Measurements from ENCODE around the gene RCAN2.

RCAN2 gene

DNA sequence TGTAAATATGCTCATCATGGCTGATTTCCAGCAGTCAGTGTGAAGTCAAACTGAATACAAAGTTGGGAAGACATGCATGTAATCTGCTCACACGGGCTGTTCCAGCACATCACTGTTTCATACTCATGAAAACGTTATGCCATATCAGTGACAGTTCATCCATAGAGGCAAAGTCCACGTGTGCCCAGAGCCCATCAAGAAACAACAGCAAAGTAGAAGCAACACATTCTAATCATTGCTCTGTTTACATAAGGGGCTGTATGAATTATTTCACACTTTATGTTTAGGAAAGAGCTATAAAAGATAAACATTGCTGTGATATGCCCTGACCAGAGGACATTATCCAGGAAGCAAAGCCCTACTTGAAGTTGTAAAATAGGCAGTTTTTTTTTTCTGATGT, 163.5 kb downstream of the RCAN2 start:
- Mint-ChIP-seq H3K4me1 (peaks cover 2% of the 10 kb centered on the region), H3K4me3 (no peak overlapping the region), H3K9me3 (no peaks in the 10 kb centered on the region), H3K27me3 (peaks cover 15% of the 10 kb centered on the region), H3K36me3 (ENCODE audit: low read depth) (no peaks in the 10 kb centered on the region), H3K27ac (no peak overlapping the region)
- DNase-seq (no peak), ATAC-seq (no peak)

DNA sequence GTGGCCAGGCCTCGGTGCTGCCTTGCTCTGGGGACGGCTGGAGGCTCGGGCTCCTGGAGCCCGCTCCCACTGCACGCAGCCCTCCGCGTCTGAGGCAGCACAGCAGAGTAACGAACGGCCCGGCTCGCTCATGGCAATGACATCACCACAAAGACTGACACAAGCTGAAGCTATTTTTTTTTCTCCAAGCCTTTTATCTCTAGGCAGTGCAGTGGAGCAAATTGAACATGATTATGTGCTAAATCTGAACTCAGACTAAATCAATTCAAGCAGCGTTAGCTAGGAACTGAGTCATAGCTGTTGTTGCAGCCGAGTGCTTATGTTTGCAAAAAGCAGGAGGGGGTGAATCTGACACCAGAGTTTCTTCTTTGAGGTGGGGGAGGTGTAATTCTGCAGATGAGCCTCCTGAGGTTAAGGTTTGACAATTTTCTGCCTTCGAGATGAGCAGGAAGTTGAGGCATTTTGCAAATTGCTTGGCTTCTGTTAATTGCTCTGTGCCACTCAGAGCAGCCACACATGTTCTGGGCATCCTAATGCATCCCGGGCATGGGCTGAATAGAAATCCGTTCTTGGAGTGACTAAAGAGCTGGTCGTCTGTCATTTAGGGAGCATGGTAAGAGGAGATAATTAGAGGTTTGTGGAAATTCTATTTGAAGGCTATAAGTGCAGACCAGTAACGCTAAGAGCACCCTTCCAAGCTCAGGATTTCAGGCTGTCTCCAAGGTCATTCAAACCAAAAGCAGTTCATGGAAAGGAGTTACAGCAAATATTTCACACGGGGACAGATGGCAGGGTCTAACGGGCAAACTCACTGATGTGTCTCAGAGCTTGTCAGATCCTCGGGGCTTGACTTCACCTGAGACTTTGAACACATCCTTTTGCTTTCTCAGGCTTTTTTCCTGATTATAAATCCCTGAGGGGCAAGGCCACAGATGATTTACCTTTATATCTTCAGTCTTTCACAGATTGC, 165.4 kb downstream of the RCAN2 start:
- ATAC-seq (no peak), DNase-seq (no peak)
- no peak overlapping the region for H3K27ac Mint-ChIP-seq
- H3K9me3 Mint-ChIP-seq, result no peaks in the 10 kb centered on the region
- peaks cover 2% of the 10 kb centered on the region for H3K4me1 Mint-ChIP-seq
- H3K36me3 Mint-ChIP-seq (ENCODE audit: low read depth), result no peaks in the 10 kb centered on the region
- H3K27me3 Mint-ChIP-seq, result peaks cover 14% of the 10 kb centered on the region
- no peak overlapping the region for H3K4me3 Mint-ChIP-seq

DNA sequence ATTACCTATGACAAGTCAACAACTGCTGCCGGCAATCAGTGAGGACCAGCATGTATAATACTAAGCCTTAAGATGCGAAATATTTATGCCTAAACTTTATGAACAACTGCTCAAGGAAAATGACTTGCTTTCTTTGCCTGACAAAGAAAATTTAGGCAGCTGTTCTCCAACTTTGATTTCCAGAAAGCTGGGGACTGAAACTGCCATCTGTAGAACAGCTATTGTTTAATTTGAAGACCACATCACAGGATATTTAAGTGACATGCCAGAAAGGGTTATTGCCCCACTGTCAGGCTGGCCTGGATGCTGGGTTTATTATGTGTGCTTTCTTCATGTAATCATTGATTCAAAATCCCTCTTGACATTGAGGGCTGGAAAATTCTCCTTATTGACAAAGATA, 166.5 kb downstream of the RCAN2 start:
- Mint-ChIP-seq H3K9me3 (no peaks in the 10 kb centered on the region), H3K27ac (no peak overlapping the region), H3K27me3 (peaks cover 13% of the 10 kb centered on the region), H3K4me1 (peaks cover 2% of the 10 kb centered on the region), H3K36me3 (ENCODE audit: low read depth) (no peaks in the 10 kb centered on the region), H3K4me3 (no peak overlapping the region)
- ATAC-seq (no peak), DNase-seq (no peak)

DNA sequence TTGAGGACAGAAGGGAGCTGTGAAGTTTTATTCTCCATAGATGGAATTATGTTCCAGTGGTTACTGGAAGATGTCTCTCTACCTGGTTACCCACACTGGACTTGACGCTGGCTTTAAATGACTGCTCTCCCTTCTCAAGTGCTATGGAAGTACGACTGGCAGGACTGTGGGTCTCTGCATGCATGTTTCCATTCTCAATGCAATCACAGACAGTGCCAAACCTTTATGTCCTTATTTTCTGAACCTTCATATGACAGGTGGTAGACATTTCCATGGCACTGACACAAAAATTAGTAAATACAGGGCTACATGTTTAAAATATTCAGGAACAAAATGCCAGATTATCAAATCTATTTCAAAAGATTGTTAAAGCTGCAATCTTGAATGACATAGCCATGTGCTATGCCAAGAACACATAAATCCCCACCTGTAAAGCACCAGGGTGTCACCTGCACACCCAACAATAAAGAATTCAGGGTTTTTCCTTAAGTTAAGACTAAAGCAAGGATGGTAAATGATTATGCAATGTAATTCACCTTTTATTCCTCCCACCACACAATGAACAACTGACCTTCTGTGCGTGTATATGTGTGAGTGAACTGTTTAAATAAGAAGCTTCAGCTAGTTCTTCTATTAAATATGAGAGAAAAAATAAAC, 167.2 kb downstream of the RCAN2 start:
- Mint-ChIP-seq H3K4me1 (peaks cover 2% of the 10 kb centered on the region), H3K27ac (no peak overlapping the region), H3K9me3 (no peaks in the 10 kb centered on the region), H3K4me3 (no peak overlapping the region), H3K36me3 (ENCODE audit: low read depth) (no peaks in the 10 kb centered on the region), H3K27me3 (peaks cover 13% of the 10 kb centered on the region)
- DNase-seq, result no peak
- ATAC-seq, result no peak

DNA sequence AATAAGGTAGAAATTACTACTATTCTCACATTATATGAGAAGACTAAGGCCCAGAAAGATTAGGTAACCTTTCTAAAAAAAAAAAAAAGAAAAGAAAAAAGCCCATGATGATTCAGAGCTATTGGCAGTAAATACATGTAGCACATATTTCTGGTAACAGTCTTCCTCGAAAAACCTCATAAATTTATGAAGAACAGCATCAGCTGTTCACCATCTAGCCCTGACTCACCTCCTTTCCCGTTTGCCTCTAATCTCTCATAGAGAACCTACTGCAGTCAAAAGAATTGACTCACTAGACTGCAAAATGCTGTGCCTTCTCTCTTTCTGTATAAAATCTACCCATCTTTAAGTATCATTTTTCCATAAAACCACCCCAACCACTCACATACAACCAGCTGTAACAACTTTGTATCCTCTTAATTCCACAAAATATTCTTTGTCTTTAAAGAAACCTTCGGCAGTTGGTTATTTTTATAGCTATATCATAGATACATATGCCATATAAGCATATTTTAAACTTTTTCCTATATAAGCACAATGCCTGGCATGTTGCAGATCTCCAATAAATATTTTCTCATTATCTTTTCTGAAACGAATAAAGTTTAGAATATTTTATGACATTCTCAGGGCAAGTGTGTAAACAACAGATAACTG, 167.8 kb downstream of the RCAN2 start:
- Mint-ChIP-seq H3K27me3 (peaks cover 13% of the 10 kb centered on the region), H3K9me3 (no peaks in the 10 kb centered on the region), H3K27ac (no peak overlapping the region), H3K4me1 (peaks cover 2% of the 10 kb centered on the region), H3K4me3 (no peak overlapping the region), H3K36me3 (ENCODE audit: low read depth) (no peaks in the 10 kb centered on the region)
- DNase-seq, result no peak
- peak; percentile 52 for ATAC-seq

DNA sequence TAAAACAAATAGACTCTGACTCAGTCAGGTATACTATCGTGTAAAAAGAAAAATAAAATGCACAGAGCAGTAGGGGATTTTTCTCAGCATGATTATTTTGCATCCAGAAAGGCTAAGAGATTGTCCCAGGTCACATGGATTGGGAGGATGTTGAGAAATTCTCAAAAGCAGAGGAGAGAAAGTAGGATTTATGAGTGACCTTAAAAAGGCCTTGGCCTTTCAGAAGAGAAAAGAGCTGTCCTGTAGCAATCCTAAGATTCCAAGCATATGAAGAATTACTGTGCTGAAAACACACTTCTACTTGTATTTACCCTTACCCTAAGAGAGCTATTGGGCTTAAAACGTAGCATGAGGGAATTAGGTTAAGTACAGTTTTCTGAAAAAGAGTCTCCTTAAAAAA, 170.7 kb downstream of the RCAN2 start:
- no peaks in the 10 kb centered on the region for H3K4me1 Mint-ChIP-seq
- no peaks in the 10 kb centered on the region for H3K36me3 Mint-ChIP-seq (ENCODE audit: low read depth)
- peaks cover 9% of the 10 kb centered on the region for H3K27me3 Mint-ChIP-seq
- DNase-seq, result no peak
- no peak overlapping the region for H3K4me3 Mint-ChIP-seq
- H3K9me3 Mint-ChIP-seq, result no peaks in the 10 kb centered on the region
- H3K27ac Mint-ChIP-seq, result no peak overlapping the region
- no peak for ATAC-seq

DNA sequence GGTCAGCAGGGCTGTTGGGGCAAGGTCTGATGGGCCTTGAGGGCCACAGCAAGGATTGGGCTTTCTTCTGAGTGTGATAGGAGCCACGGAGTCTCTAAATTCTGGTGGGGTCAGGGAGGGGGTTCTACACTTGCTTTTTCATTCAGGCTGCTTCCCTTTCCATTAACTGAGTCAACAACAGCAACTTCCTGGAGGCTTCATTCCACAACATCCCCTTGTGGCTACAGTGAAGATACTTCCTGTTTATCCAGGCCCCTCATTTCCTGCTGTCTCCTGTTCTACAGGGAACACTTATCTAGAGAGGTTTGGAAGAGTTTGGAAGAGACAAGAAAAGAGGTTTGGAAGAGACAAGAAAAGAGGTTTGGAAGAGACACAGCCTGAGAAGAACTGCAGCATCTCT, 175.7 kb downstream of the RCAN2 start:
- DNase-seq (no peak), ATAC-seq (no peak)
- no peaks in the 10 kb centered on the region for H3K36me3 Mint-ChIP-seq (ENCODE audit: low read depth)
- no peaks in the 10 kb centered on the region for H3K9me3 Mint-ChIP-seq
- peaks cover 4% of the 10 kb centered on the region for H3K27me3 Mint-ChIP-seq
- no peak overlapping the region for H3K27ac Mint-ChIP-seq
- no peak overlapping the region for H3K4me3 Mint-ChIP-seq
- H3K4me1 Mint-ChIP-seq, result no peaks in the 10 kb centered on the region

DNA sequence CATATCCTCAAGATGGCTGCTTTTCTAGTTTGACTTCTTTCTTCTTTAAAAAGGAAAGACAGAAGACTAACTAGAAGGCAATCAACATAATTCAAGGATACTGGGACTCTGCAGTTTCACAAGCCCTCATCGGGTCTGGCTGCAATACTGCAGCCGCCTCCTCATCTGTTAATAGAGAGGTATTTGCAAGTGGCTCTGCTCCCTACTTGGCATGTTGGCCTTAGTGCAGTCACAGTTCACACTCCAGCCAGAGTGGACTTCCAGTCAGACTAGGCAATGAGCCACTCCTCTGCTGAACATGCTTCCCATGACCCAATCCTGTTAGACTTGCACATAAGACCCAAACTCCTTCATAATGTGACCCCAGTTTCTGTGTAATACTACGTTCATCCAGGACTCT, 178.6 kb downstream of the RCAN2 start:
- H3K4me3 Mint-ChIP-seq, result no peak overlapping the region
- no peaks in the 10 kb centered on the region for H3K9me3 Mint-ChIP-seq
- no peak overlapping the region for H3K27ac Mint-ChIP-seq
- ATAC-seq (no peak), DNase-seq (no peak)
- no peaks in the 10 kb centered on the region for H3K36me3 Mint-ChIP-seq (ENCODE audit: low read depth)
- no peaks in the 10 kb centered on the region for H3K4me1 Mint-ChIP-seq
- H3K27me3 Mint-ChIP-seq, result peaks cover 2% of the 10 kb centered on the region

DNA sequence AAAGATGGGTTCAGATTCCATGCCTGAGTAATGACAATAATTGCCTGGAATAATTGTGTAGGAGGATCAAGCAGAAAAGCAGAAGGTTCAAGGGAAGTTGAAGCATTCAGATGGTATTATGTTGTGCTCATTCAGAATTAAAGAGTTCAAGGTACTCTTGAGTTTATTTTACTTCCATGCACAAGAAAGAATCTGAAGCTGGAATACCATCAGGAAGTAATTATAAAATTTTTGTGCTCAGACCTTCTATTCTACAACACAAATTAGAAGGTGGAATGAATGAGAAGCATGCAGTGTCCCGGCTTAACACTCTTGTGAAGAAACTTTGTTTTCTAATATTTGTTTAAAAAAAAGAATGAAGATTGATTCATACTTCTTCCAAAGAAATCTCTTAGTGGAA, 181.1 kb downstream of the RCAN2 start:
- no peaks in the 10 kb centered on the region for H3K4me1 Mint-ChIP-seq
- no peak overlapping the region for H3K4me3 Mint-ChIP-seq
- no peak for DNase-seq
- no peaks in the 10 kb centered on the region for H3K9me3 Mint-ChIP-seq
- H3K27ac Mint-ChIP-seq, result no peak overlapping the region
- ATAC-seq, result no peak
- H3K27me3 Mint-ChIP-seq, result peaks cover 6% of the 10 kb centered on the region
- H3K36me3 Mint-ChIP-seq (ENCODE audit: low read depth), result no peaks in the 10 kb centered on the region

DNA sequence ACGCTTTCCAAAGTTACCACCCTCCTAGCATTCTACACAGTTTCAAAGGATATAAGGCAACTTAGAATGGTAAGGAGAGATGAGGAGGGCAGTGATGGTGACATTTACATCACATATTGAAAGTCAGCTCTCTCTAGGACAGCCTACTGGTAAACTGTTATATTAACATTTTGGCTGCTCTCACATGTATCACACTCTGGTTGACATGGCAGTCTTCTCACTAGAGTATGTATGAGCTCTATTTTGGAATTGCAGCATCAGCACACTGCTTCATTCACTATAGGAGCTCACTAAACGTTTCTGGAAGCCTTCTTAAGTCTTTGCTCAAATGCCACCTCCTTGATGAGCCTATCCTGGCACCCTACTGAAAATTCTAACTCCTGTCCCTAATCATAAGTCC, 184.8 kb downstream of the RCAN2 start:
- no peaks in the 10 kb centered on the region for H3K36me3 Mint-ChIP-seq (ENCODE audit: low read depth)
- H3K27ac Mint-ChIP-seq, result no peak overlapping the region
- H3K27me3 Mint-ChIP-seq, result peaks cover 14% of the 10 kb centered on the region
- no peak overlapping the region for H3K4me3 Mint-ChIP-seq
- DNase-seq (no peak), ATAC-seq (no peak)
- peaks cover 9% of the 10 kb centered on the region for H3K9me3 Mint-ChIP-seq
- H3K4me1 Mint-ChIP-seq, result no peaks in the 10 kb centered on the region

DNA sequence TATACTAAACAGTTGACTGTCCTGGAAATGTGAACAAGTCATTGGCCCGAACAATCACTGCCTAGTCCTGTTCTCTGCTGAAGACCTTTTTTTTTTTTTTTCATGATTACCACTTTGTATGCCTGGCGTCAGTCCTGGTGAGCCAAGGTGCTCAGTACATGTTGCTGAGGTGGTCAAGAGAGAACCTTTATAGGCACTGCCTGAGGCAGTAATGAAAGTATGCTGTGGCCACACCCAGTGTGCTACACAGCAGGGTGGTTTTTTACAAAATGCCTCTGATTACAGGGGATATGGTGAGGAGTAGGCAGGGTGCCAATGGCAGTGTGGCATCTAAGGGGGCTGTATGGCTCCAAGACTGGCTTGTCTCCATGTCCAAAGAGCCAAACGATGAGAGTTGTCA, 185.4 kb downstream of the RCAN2 start:
- DNase-seq (no peak), ATAC-seq (no peak)
- no peaks in the 10 kb centered on the region for H3K36me3 Mint-ChIP-seq (ENCODE audit: low read depth)
- peaks cover 9% of the 10 kb centered on the region for H3K9me3 Mint-ChIP-seq
- H3K4me3 Mint-ChIP-seq, result no peak overlapping the region
- no peak overlapping the region for H3K27ac Mint-ChIP-seq
- H3K27me3 Mint-ChIP-seq, result peaks cover 14% of the 10 kb centered on the region
- no peaks in the 10 kb centered on the region for H3K4me1 Mint-ChIP-seq

DNA sequence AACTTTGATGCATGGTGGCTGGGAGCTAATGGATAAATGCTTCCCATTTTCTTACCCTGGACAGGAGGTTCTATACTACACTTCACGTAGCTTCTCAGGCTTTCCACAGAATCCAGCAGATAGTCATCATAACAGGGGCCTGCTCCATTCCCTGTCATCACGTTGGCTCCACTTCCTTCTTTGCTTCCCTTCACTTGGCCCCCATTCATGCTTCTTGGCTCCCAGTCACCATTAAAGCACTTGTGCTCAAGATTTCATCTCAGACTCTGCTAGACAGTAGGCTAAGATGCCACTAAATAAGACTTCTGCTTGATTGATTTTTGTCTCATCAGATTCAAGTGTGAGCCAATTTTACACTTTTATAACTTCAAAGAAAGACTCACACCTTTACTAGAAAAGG, 186.0 kb downstream of the RCAN2 start:
- no peaks in the 10 kb centered on the region for H3K4me1 Mint-ChIP-seq
- H3K27me3 Mint-ChIP-seq, result peaks cover 14% of the 10 kb centered on the region
- no peak for DNase-seq
- no peaks in the 10 kb centered on the region for H3K36me3 Mint-ChIP-seq (ENCODE audit: low read depth)
- H3K27ac Mint-ChIP-seq, result no peak overlapping the region
- H3K9me3 Mint-ChIP-seq, result peaks cover 10% of the 10 kb centered on the region
- ATAC-seq, result no peak
- H3K4me3 Mint-ChIP-seq, result no peak overlapping the region

DNA sequence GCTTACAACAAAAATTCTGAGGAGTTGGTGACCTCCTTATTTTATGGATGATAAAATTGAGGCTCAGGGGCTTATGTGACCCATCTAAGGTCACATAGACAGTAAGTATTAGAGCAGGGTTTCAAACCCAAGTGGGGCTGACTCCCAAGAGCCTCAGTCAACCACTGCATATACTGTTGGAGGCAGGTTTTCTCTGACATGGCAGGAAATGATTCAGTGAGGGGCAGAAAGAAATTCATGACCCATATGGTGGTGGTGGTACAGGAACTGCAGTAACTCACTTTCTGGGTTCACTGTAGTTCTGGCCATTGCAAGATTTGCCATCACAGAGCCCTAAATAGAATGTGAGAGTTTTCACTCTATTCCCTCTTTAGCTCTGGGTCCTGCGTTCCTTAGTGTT, 188.4 kb downstream of the RCAN2 start:
- no peak for DNase-seq
- peaks cover 17% of the 10 kb centered on the region for H3K27me3 Mint-ChIP-seq
- no peaks in the 10 kb centered on the region for H3K4me1 Mint-ChIP-seq
- no peak for ATAC-seq
- no peaks in the 10 kb centered on the region for H3K36me3 Mint-ChIP-seq (ENCODE audit: low read depth)
- H3K4me3 Mint-ChIP-seq, result no peak overlapping the region
- H3K27ac Mint-ChIP-seq, result no peak overlapping the region
- peaks cover 13% of the 10 kb centered on the region for H3K9me3 Mint-ChIP-seq

DNA sequence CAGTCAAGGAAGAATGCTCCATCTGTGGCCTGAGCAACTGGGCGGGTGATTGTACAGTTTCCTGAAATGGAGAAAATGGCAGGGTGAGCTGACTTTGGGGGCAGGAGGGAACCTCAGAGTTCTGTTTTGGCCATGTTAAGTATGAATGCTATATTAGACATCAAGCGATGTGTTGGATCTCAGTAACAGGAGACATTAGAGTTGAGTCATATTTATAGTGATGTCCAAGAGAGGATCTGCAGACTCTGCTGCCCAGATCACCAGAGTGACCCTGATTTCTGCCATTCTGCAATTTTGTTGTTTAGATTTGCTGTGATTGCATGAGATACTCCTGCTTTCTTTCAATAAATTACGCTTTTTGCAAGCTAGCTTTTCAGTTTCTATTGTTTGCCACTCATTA, 189.1 kb downstream of the RCAN2 start:
- Mint-ChIP-seq H3K9me3 (peaks cover 13% of the 10 kb centered on the region), H3K4me3 (no peak overlapping the region), H3K27me3 (peaks cover 17% of the 10 kb centered on the region), H3K36me3 (ENCODE audit: low read depth) (no peaks in the 10 kb centered on the region), H3K27ac (no peak overlapping the region), H3K4me1 (no peaks in the 10 kb centered on the region)
- no peak for DNase-seq
- ATAC-seq, result no peak

DNA sequence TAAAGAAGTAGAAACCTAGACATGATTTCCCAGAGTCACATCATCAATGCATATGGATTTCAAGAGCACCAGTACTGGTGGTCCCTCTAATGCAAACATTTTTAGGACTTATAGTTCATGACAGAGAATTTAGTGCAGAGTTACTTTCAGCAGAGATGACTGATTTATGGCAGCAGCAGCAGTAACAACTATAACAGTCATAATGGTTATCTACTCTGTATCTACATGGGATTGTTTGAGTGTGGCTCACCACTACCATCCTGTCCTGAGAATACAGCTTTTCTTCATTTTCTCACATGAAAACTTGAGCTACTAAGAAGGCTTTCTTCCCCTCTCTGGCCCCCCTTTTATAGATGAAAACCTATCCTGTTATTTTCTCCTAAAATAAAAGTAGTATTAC, 192.0 kb downstream of the RCAN2 start:
- Mint-ChIP-seq H3K4me1 (no peaks in the 10 kb centered on the region), H3K36me3 (ENCODE audit: low read depth) (no peaks in the 10 kb centered on the region), H3K27ac (no peak overlapping the region), H3K4me3 (no peak overlapping the region), H3K27me3 (peaks cover 18% of the 10 kb centered on the region), H3K9me3 (peaks cover 11% of the 10 kb centered on the region)
- no peak for ATAC-seq
- DNase-seq, result no peak

Data from activated naive CD8-positive, alpha-beta T cell treated with anti-CD3 and anti-CD28 coated beads, Interleukin-2, amount 50 U/mL, for 24 hours (primary cell).